Kidney tubule cell (primary cell): Measurements from ENCODE around the gene SMC6.

ENCODE experiments used
- DNase-seq: peaks from one replicate; pipeline ENCODE4 v3.0.0-alpha.2; 2018; ENCODE audit warnings: low spot score

SMC6 gene

DNA sequence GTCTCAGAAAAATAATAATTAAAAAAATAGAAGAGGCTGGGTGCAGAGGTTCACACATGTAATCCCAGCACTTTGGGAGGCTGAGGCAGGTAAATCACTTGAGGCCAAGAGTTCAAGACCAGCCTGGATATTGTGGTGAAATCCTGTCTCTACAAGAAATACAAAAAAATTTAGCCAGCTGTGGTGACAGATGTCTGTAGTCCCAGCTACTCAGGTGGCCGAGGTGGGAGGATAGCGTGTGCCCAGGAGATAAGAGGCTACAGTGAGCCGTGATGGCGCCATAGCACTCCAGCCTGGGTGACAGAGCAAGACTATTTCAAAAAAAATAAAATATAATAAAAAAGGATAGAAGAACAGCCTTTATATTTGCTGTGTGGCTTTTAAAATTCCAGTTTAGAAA is 35.9 kb downstream of the SMC6 start:
- DNase-seq, result no peak

GRCh38 chr2:17713291-17713690 is 40.3 kb downstream of the SMC6 start:
- no peak for DNase-seq

DNA sequence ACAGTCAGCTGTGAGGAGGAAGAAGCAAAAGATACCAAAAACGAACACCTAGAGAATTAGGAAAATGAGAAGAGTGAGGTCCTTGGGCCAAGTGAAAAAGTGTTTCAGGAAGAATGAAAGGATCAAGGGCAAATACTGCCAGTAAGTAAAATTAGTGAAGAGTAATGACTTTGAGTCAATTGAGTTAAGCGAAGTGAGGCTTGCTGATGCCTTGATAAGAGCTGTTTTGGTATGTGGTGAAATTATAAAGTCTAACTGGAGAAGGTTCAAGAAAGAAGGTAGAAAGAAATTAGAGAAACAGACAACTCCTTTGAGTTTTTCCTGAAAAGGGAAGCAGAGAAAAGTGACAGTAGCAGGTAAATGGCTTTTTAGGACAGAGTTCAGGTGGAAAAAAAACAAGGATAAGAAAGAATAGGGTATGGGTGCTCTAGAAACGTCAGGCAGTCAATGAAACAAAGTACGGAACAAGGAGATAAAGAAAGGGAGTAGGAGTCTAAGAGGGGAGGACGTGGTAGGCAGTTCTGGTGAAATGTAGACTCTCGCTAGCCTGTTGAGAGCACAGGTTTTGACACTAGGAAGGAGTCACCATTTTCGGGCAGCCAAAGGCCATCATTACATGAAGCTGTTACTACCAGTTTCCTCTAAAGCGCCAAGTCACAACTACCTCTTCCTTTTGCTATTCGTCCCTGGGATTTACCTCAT is 42.9 kb downstream of the SMC6 start:
- no peak for DNase-seq

GRCh38 chr2:17709897-17710296 is 43.7 kb downstream of the SMC6 start:
- DNase-seq, result no peak

DNA sequence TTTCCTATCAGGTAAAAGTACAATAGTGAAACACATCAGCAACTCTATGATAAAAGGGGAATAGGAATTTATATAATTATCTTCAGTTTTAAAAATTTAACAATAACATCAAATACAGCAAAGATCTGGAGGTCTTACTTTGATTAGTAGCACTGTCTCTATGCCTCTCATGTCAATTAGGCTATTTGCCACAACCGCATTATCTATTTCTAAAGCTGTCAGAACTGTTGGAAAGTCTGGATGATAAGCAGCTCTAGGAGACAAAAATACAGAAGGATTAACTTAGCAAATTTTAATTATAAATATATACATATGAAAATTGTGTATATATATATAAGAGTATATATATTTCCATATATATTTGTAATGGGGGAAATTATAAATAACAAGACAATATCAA is 45.1 kb downstream of the SMC6 start:
- DNase-seq, result no peak

DNA sequence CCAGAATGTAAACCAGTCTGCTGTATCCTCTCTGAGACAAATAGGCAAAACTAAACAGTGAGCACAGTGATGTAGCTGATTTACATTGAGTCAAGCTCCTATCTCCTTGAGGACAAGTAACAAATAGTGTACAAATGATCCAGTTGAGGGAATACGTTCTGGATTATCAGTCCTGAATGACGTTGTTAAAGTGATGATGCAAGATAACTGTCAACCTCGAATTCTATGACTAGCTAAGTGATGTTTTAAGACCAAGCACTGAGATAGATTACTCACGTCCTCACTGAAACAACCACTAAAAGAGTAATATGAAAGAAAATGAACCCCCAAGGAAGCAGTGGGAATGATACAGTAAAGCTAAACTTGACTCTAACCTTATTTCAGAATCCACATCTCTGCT is 46.8 kb downstream of the SMC6 start:
- DNase-seq, result no peak

- DNase-seq, result no peak
These were observed 62.8 kb downstream of the SMC6 start for GRCh38 chr2:17690776-17691175.

GRCh38 chr2:17689010-17689409 is 64.6 kb downstream of the SMC6 start:
- no peak for DNase-seq

- DNase-seq, result no peak
These were observed 65.0 kb downstream of the SMC6 start for GRCh38 chr2:17688600-17688999.

DNA sequence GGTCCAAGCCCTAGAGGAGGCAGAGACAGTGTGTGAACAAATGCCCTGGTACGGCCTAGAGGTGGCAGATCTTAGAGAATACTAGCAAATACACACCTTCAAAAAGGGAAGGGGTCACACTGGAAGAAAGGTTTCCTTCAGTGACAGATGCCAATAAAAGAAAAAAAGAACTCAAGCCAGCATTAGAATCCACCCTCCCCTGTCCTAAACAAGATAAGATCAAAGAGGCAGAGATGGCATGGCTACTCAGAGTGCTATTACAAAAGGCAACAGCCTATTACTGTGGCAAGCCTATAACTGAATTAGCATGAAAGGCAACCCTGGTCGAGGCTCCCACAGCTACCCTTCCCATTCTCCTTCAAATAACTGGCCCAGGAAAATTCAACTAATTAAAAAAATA is 69.6 kb downstream of the SMC6 start:
- DNase-seq, result no peak

DNA sequence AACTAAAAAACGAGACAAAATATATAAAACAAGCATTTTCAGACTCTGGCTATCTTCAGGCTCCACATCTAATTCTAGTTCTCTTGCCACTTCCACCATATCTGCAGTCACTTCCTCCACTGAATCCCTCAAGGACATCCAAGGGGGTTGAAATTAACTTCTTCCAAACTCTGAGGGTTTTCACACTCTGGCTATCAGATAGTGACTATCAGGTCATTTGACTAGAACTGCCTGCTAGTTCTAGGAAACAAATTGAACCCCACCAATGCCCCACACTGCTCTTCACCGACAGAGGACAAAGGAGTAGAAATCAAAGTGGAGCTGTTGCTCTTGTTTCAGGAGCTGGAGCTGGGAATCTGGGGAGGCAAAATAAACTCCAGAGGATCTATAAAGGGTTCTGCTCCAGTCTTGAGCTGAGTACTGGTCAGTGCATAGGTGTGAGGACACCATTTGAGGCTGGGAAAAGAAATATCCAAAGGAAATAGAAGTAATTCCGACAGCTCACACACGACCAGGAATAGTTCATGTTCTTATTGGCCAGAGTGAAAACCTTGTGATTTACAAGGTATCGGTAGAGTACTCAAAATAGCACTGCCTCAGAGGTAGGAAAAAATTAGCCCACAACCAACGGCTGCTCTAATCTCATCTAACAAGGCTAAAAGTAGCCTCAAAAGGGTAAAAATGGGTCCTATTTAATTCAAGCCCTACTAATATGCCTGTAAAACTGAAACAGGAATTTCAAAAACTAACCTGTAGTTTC is 71.3 kb downstream of the SMC6 start:
- no peak for DNase-seq

DNA sequence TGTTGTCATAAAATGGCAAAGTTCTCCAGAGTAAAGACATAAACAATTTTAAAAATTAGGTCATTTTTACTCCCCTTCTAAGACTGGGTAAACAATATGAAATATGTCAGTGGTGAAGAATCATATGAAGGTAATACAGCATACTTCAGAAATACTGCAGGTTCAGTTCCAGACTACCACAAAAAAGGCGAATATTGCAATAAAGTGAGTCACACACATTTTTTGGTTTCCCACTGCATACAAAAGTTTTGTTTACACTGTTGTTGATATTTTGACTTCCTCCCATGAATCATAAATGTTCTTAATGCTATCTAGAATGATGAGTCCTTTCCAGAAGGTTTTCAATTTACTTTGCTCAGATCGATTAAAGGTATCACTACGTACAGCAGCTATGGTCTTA is 73.5 kb downstream of the SMC6 start:
- DNase-seq, result no peak

DNA sequence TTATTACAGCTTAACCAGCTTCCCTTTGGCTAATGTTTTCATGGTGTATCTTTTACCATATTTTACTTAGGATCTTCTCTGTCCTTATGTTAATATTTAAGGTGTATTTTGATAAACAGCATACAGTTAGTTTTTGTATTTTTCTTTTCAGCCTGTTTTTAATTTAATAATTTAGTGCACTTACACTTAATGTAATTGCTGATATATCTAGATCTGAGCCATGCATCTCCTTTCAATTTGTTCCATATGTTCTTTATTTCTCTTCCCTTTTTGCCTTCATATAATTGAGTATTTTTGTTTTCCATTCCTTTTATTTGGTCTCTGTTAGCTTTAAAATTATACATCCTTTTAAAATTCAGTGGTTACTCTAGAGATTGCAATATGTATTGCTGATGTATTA is 78.8 kb downstream of the SMC6 start:
- DNase-seq, result no peak

GRCh38 chr2:17672583-17673317 is 80.9 kb downstream of the SMC6 start:
- peak; percentile 40 for DNase-seq

DNA sequence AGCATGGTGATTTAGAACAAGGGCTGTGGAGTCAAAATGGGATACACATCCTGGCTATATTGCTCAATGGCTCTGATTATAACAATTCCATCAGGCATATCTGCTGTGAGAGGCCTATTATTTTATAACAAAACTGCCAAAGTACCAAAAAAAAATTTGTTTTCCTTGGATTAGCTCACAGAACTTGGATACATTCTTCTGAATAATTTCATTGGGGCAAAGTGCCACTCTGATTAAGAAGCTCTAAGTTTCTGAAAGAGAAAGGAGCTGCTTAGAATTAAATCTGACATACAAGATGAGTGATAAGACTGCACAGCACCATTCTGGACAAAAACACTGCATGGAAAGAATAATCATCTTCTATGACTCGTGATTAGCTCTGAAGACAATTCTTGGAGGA is 85.7 kb downstream of the SMC6 start:
- DNase-seq, result no peak

DNA sequence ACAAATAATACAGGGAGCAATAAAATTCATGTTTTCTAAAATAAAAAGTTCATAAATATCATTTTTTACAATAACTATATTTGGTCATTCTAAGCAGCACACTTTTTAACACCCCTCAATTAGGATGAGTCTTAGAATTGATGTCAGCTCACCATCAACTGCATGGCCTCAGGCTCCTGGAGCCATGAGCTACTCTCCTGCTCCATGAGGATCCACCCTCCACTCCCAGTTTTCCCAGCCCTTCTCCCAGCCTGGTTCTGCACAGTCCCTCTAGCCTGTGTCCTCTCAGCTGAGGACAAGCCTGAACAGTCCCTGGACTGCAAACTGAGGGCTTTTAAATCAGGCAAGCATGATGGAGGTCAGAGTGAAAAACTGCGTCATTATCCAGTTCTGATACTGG is 89.1 kb downstream of the SMC6 start:
- no peak for DNase-seq

GRCh38 chr2:17662723-17663122 is 90.9 kb downstream of the SMC6 start:
- DNase-seq, result no peak

- DNase-seq, result no peak
These were observed 92.2 kb downstream of the SMC6 start for GRCh38 chr2:17661460-17661859.

GRCh38 chr2:17660219-17660618 is 93.4 kb downstream of the SMC6 start:
- DNase-seq, result no peak

DNA sequence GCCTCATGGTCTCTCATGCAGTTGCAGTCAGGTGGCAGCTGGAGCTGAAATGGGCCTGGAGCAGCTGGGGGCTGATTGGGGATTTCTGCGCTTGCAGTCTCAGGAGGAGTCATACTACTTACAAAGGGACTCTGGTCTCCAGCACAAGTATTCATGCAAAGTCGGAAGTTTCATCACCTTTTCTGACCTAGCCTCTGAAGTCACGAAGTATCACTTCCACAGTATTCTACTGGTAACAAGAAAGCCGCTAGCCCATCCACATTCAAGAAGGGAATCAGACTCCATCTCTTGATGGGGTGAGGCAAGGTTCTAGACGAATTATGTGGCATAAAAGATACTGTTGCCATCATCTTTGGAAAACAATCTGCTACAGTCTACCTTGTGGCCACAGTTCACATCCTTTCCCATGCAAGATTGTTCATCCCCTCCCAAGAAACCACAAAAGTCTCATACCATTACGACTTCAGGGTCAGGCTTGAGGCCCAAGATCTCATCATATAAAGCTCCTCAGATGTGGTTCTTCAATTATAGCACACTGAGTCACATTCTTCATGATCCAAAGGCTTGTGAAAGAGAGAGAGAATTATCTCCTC is 95.3 kb downstream of the SMC6 start:
- no peak for DNase-seq

DNA sequence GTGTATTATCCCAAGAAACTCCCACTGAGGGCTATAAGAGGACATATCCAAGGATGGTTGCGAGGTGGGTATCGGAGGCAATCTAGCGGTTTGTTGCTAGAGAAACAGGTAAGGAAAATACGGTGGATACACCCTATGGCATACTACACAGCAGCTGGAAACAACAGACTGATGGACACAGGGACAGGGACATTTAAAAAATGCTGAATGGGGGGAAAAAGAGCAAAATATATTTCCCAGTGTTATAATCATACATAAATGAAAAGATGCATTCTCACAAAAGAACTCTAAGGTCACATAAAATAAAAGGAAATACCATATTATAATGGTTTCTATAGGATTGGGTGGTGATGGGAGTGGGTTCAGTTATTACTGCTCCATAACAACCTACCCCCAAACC is 95.9 kb downstream of the SMC6 start:
- DNase-seq, result no peak

DNA sequence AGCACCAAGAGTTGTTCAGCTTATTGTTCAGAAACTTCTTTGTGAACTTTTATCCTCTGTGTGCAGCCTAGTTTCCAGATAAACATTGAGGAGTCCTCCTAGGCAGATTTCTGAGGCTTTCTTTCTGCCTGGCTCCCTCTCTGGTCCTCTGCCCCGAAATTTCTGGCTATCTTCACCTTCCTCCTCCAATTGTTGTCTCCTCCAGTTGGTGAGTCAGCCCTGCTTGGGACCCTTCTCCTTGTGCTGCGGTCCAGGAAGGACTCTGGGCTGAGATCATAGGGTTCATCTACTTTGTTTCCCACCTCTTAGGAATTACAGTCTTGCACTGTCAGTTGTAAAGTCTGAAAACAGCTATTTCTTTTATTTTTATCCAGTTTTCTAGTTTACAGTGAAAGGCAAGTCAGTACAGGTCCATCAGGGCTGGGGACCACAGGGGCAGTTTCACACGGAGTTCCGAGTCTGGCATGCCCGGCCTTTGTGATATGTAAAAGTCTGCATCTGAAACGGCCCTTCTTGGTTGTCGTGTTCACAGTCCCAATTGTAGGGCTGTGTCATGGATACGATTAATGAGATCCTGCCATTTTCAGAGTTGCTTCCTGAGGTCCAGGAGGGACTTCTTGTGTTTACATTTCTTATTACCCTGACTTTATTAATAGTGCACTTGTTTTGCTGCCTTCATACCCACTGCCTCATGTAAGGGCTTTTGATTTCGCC is 100.8 kb downstream of the SMC6 start:
- DNase-seq, result no peak
